ENCODE data around the gene SLC2A4RG. TPM values are rescaled to one million over a fixed set of nuclear protein-coding genes. Genes with fewer than 3 reads are reported as not detected.
A peak's percentile ranks its signal among the peaks of the same experiment; 100 is the strongest.

The SLC2A4RG gene
- total and polyA plus RNA-seq, 2 of the 13 experiments (the other 11 are each of a cell fraction or from before 2014, with no cell fraction given) = 91.4 to 95.9 TPM

DNA sequence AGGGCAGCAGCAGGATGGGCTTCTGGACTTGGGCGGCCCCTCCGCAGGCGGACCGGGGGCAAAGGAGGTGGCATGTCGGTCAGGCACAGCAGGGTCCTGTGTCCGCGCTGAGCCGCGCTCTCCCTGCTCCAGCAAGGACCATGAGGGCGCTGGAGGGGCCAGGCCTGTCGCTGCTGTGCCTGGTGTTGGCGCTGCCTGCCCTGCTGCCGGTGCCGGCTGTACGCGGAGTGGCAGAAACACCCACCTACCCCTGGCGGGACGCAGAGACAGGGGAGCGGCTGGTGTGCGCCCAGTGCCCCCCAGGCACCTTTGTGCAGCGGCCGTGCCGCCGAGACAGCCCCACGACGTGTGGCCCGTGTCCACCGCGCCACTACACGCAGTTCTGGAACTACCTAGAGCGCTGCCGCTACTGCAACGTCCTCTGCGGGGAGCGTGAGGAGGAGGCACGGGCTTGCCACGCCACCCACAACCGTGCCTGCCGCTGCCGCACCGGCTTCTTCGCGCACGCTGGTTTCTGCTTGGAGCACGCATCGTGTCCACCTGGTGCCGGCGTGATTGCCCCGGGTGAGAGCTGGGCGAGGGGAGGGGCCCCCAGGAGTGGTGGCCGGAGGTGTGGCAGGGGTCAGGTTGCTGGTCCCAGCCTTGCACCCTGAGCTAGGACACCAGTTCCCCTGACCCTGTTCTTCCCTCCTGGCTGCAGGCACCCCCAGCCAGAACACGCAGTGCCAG, 42.8 kb upstream of the SLC2A4RG start, which contains the start of gene TNFRSF6B (continued):
- TF ChIP-seq, protein P1, sequence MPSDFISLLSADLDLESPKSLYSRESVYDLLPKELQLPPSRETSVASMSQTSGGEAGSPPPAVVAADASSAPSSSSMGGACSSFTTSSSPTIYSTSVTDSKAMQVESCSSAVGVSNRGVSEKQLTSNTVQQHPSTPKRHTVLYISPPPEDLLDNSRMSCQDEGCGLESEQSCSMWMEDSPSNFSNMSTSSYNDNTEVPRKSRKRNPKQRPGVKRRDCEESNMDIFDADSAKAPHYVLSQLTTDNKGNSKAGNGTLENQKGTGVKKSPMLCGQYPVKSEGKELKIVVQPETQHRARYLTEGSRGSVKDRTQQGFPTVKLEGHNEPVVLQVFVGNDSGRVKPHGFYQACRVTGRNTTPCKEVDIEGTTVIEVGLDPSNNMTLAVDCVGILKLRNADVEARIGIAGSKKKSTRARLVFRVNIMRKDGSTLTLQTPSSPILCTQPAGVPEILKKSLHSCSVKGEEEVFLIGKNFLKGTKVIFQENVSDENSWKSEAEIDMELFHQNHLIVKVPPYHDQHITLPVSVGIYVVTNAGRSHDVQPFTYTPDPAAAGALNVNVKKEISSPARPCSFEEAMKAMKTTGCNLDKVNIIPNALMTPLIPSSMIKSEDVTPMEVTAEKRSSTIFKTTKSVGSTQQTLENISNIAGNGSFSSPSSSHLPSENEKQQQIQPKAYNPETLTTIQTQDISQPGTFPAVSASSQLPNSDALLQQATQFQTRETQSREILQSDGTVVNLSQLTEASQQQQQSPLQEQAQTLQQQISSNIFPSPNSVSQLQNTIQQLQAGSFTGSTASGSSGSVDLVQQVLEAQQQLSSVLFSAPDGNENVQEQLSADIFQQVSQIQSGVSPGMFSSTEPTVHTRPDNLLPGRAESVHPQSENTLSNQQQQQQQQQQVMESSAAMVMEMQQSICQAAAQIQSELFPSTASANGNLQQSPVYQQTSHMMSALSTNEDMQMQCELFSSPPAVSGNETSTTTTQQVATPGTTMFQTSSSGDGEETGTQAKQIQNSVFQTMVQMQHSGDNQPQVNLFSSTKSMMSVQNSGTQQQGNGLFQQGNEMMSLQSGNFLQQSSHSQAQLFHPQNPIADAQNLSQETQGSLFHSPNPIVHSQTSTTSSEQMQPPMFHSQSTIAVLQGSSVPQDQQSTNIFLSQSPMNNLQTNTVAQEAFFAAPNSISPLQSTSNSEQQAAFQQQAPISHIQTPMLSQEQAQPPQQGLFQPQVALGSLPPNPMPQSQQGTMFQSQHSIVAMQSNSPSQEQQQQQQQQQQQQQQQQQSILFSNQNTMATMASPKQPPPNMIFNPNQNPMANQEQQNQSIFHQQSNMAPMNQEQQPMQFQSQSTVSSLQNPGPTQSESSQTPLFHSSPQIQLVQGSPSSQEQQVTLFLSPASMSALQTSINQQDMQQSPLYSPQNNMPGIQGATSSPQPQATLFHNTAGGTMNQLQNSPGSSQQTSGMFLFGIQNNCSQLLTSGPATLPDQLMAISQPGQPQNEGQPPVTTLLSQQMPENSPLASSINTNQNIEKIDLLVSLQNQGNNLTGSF (CRISPR knock-in tag; IDR thresholded peaks at IDR 0.05) = no peak
- no peak for TF ChIP-seq ZNF883 (CRISPR knock-in tag; IDR thresholded peaks at IDR 0.05; ENCODE audit: not compliant biosample characterization)
- no peak; the same call in 1 of the 2 replicates for TF ChIP-seq POGZ (CRISPR knock-in tag; IDR thresholded peaks at IDR 0.05)
- no peak for TF ChIP-seq ZNF232 (CRISPR knock-in tag; IDR thresholded peaks at IDR 0.05; ENCODE audit: borderline replicate concordance)
- no peak for TF ChIP-seq ZNF510 (CRISPR knock-in tag; IDR thresholded peaks at IDR 0.05; ENCODE audit: low read depth)
- TF ChIP-seq KLF16 (CRISPR knock-in tag; IDR thresholded peaks at IDR 0.05) = 0 out of 4 replicates have a peak, but pooled peaks of 1 of the 2 experiments have one; percentile 46
- no peak for TF ChIP-seq NFE2L2 (IDR thresholded peaks at IDR 0.05; ENCODE audit: low read length)
- no peak for TF ChIP-seq TCF12 (IDR thresholded peaks at IDR 0.05)
- TF ChIP-seq TCF12 (CRISPR knock-in tag; IDR thresholded peaks at IDR 0.05) = 0 out of 2 replicates have a peak, but pooled peaks have one; percentile 44
- TF ChIP-seq ERF (CRISPR knock-in tag; IDR thresholded peaks at IDR 0.05) = peak; percentile 70; the same call in 1 of the 2 replicates
- TF ChIP-seq ZNF431 (CRISPR knock-in tag; IDR thresholded peaks at IDR 0.05; ENCODE audit: borderline replicate concordance, low read depth) = no peak
- TF ChIP-seq BRD4 (CRISPR knock-in tag; IDR thresholded peaks at IDR 0.05) = 0 out of 2 replicates have a peak, but pooled peaks have one; percentile 40
- TF ChIP-seq ZNF724P (CRISPR knock-in tag; IDR thresholded peaks at IDR 0.05; ENCODE audit: borderline replicate concordance) = no peak; the same call in 1 of the 2 replicates
- TF ChIP-seq, protein P2, sequence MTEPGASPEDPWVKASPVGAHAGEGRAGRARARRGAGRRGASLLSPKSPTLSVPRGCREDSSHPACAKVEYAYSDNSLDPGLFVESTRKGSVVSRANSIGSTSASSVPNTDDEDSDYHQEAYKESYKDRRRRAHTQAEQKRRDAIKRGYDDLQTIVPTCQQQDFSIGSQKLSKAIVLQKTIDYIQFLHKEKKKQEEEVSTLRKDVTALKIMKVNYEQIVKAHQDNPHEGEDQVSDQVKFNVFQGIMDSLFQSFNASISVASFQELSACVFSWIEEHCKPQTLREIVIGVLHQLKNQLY (CRISPR knock-in tag; IDR thresholded peaks at IDR 0.05) = peak; percentile 91
- TF ChIP-seq DR1 (CRISPR knock-in tag; IDR thresholded peaks at IDR 0.05) = peak; percentile 74
- no peak; the same call in 1 of the 2 replicates for TF ChIP-seq ZNF333 (CRISPR knock-in tag; IDR thresholded peaks at IDR 0.05; ENCODE audit: borderline replicate concordance)
- TF ChIP-seq FOXK2 (IDR thresholded peaks at IDR 0.05) = no peak
- TF ChIP-seq BHLHE40 (IDR thresholded peaks at IDR 0.05; ENCODE audit: low read length) = no peak
- no peak for TF ChIP-seq ZMYM3 (CRISPR knock-in tag; IDR thresholded peaks at IDR 0.05)
- TF ChIP-seq, protein P3, sequence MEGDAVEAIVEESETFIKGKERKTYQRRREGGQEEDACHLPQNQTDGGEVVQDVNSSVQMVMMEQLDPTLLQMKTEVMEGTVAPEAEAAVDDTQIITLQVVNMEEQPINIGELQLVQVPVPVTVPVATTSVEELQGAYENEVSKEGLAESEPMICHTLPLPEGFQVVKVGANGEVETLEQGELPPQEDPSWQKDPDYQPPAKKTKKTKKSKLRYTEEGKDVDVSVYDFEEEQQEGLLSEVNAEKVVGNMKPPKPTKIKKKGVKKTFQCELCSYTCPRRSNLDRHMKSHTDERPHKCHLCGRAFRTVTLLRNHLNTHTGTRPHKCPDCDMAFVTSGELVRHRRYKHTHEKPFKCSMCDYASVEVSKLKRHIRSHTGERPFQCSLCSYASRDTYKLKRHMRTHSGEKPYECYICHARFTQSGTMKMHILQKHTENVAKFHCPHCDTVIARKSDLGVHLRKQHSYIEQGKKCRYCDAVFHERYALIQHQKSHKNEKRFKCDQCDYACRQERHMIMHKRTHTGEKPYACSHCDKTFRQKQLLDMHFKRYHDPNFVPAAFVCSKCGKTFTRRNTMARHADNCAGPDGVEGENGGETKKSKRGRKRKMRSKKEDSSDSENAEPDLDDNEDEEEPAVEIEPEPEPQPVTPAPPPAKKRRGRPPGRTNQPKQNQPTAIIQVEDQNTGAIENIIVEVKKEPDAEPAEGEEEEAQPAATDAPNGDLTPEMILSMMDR (CRISPR knock-in tag; IDR thresholded peaks at IDR 0.05) = peak; percentile 35
- no peak for TF ChIP-seq RFX3 (CRISPR knock-in tag; IDR thresholded peaks at IDR 0.05)
- no peak for TF ChIP-seq ZFY (CRISPR knock-in tag; IDR thresholded peaks at IDR 0.05)
- no peak; the same call in 1 of the 2 replicates for TF ChIP-seq TOPORS (CRISPR knock-in tag; IDR thresholded peaks at IDR 0.05)

Data from HepG2 (cell line).